A172 (cell line): ENCODE results near the gene RPL27A. TPM values are rescaled to one million over a fixed set of nuclear protein-coding genes. Genes with fewer than 3 reads are reported as not detected.
A peak's percentile ranks its signal among the peaks of the same experiment; 100 is the strongest.
"Not testable (repeated sequence)": the region's sequence is repeated elsewhere in the genome, so short reads cannot be mapped to it uniquely, and the experiment has no call there.

Experiments used
- DNase-seq: peaks from one replicate; pipeline ENCODE4 v3.0.0-alpha.2; 2015; ENCODE audit warnings: low spot score
- total RNA-seq: library from RNA; depleted of rRNA; stranded (reverse); fragments of >200 nt; shearing (Covaris generic); gene quantifications from 2 replicates; pipeline ENCODE4 v1.2.3, GENCODE V29; 2014; rRNA removed

RPL27A gene
- 724 and 1,393 TPM in 2 replicates for total RNA-seq

DNA sequence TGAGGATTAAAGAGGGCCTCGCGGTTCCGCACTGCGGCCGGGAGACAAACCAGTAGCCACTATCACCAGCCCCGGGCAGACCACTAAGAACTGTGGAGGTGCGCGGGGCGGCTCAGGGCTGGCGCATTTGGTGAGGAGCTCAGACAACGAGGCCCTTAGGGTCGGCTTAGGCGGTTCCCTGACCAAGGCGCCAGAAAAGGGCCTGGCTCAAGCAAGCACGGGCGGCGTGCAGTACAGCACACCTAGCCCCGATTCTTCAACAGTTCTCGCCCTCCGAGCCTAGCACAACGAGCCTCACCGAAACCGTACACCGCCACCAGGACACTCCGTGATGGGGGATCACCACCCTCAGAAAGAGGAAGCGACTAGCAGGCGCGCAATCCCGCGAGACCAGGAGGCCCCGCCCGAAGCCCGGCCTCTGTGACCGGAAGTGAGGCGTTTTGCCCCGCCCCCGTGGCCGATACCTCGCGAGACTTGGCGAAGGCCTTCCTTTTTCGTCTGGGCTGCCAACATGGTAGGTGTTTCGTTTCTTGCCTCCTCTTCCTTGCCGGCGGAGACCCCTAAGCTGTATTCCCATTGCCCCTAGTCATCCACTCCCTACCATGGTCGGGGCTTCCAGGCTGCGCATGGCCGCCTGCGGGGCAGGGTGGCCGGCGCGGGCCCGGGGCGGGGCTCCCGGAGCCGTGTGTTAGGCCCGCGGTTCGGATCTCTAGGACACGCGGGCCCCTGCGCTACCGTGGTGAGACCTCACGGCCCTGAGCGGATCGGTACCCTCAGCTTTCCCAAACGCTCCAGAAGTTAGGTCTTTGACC is at the start of gene RPL27A, which contains the start of gene TRIM66:
RPL27A (plus strand) TSS at position 490 of the 812 bp plus-strand sequence; CDS start at position 512, 22 bp downstream.
TRIM66 (minus strand) TSS at position 363 of the 812 bp plus-strand sequence. CDS start 10,391 bp downstream, outside the sequence.
- DNase-seq: peak; percentile 95

DNA sequence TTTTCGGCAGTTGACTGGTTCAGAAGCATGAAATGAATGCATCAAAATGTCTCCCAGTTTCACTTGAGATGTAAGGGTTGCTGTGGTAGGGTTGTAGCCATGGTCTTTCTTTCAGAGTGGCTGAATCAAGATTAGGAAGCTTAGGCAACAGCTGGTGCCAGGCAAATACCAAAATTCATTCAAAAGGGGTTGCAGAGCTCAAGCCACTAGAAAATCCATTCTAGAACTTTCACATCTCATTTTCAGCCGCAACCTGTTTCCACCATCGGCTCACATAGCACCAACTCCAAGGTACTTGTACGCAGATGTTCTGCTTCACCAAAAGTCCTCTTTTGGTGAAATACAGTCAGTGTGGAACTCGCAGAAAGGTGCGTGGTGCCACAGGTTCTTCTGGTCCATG is 48.1 kb upstream of the RPL27A start:
- no peak for DNase-seq

DNA sequence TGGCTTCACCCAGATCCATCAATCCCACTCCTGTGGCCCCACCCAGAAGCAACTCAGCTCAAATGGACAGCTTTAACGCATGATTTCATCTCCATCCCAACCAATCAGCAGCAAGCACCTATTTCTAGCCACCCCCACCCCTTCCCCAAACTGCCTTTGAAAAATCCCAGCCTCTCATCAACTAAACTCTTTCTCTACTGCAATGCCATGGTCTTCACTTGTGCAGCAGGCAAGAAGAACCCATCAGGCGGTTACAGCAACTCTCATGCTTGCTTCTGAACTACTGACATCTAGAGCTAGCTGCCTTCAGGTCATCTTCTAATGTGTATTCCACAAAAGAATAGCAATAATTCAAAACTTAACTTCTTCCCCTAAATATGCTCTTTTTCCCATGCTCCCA is 46.5 kb upstream of the RPL27A start:
- no peak for DNase-seq

DNA sequence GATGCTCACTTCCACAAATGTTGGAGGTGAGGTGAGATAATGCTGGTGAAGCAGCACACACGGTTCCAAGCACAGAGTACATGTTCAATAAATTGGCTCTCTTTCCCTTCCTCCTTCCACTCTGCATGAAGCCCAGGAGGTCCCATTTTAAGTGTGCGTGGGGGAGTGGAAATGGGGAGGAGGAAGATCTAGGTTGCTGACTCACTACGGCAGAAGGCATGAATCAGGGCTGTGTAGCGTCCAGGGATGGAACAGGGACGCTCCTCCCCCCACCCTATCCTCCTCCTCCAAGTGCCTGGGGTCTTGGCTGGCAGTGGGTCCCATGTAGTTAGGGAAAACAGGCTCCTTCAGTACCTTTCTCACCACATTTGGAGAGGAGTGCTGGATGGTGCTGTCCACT is 44.3 kb upstream of the RPL27A start:
- peak; percentile 21 for DNase-seq

DNA sequence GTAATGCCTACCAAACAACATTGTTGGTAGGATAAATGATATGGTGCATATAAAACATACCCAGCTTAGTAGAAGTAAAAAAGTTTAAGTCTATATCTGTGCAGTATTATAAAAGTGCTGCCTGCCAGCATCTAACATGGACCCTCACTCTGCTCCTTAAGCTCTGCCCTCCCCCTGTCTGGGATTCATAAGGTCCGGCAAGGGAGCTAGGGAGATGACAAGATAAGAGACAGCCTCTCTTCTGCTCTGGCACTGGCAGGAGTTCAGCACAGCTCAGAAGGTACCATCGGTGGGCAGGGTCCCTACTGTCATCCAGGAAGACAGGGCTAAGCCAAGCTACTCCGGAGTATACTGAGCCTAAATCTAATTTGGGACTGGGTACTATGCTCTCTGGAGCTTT is 42.9 kb upstream of the RPL27A start:
- no peak for DNase-seq

DNA sequence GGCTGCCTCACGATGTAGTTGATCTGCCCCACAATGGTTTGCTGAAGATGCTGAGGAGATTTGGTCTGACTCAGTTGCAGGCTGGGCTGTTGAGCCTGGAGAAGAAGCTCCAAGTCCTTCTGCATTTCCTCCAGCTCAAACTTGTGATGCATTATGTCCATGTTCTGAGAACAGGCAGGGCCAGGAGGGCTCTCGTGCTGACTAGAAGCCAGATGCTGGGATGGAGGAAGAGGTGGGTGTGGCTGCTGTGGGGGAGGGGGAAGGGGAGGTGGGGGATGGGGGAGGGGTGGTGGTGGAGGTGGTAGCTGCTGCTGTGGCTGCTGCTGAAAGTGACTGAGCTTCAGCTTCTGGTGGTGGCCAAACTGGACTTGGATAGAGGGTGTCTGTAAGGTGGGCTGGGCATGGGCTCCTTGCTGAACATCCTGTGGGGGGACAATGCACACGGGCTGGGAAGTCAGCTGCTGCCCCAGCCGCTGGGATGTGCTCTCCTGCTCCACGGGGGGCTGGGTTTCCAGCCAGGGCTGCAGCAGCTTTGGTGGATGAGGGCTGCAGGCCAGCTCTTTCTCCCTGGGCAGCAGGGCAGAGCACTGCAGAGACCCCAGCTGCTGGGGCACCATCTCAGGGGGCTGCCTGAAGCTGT is 42.2 kb upstream of the RPL27A start:
- DNase-seq: no peak

DNA sequence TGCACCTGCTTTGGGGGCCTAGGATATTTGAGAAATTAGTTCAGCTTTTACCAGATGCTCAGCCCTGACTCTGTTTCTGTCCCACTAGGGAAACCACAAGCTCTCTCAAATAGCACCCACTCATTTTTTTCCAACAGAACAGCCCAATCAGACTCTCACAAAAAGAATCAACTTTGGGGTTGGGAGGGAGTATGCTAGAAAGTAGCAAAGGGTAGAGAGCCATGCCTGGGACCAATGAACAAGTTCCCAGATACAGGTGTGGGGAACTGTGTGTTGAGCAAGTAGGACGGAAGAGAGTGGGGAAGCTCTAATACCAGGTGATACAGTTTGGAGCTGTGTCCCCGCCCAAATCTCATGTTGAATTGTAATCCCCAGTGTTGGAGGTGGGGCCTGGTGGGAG is 41.3 kb upstream of the RPL27A start:
- DNase-seq: no peak

DNA sequence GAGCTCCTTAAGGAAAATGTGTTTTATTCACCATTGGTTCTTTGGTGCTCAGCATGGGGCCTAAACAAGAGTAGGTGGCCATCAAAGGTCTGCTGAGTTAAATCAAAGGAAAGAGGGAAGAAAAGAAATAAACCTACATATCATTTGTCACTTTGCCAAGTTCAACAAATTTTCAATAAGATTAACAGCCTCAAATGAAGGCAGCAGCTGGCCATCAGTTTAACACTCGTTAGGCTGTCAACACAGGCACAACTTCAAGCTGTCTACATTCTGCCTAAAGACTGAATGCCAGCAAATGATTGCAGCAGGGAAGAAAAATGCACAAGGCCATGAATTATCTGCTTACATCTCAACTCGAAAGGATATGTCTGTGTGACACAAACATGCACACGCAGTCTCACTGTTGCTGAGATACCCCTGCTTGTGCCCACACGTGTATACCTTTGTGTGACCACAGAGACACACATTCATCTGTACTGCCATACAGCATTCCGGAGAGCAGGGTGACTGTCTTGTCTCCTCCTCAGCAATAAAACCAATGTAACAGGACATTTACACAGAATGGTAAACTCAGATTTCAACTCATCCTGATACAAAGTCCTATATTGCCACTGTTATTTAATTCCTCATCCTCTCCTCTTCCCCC is 40.3 kb upstream of the RPL27A start:
- no peak for DNase-seq

DNA sequence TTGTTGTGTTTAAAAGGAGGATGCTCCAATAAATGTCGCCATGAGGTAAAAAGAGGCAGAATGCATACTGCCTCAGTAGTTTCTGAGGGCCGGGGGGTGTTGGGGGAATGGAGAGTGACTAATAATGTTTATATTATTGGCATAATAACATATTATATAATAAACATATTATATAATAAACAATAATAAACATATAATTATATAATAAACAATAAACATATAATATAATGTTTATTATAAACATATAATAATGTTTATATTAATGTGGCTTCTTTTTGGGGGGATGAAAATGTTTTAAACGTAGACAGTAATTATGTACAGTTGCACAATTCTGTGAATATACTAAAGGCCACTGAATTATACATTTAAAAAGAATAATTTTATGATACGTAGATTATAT is 35.7 kb upstream of the RPL27A start:
- DNase-seq: no peak

DNA sequence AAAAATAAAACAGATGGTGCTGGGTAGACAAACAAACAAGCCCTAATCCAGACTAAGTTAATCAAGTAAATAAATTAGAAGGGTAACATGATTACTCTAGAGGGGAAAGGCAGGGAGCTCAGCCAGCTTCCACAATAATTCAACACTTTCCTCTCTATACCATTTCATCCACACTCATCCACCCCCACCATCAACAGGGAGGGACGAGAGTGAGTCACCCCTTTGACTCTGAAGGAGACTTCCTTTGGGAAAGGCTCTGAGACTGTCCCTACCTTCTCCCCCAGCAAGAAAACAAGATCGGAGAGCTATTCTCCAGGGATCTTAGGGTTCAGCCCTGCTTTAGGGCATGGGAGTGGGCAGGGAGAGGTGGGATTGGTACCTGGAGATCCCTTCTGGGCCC is 33.2 kb upstream of the RPL27A start:
- DNase-seq: peak; percentile 78

DNA sequence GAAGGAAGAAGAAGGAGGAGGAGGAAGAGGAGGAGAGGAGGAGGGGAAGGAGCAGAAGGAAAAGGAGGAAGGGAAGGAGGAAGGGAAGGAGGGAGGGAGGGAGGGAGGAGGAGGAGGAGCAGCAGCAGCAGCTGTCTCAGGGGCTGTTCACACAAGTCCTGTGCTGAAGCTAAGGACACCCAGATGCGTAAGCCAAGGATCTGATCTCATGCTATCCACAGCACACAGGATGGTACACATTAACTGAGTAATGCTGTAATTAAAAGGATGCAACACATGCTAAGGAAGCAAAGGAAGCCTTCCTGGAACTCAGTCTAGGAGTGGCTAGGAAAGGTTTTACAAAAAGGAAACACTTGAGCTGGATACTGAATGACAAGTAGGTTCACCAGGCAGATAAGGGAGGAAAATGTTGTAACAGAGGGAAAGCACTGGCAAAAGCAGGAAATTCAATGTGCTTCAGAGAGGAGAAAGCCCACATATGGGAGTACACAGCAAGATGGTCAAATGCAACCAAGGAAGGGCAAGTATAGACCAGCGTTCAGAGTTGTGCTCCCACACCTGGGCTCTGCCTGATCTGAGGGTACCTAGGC is 32.1 kb upstream of the RPL27A start:
- peak; percentile 10 for DNase-seq

DNA sequence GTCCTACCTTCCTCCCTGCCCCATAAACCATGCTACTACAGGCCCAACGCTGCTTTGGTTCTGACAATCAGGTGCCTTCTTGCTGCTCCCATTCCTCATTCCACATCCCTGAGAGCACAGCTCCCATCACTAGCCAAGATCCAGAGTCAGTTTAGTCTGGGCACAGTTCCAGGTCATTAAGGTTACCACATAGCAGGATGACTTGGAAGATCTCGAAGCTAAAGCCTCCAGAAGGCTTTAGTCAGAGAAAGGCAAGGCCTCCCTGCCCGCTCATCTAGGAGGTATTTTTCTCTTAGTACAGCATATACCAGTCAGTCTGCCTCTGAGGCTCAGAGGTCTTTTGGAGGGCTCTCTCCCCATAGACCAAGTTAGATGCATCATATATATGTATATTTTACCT is 30.5 kb upstream of the RPL27A start:
- peak; percentile 90 for DNase-seq

DNA sequence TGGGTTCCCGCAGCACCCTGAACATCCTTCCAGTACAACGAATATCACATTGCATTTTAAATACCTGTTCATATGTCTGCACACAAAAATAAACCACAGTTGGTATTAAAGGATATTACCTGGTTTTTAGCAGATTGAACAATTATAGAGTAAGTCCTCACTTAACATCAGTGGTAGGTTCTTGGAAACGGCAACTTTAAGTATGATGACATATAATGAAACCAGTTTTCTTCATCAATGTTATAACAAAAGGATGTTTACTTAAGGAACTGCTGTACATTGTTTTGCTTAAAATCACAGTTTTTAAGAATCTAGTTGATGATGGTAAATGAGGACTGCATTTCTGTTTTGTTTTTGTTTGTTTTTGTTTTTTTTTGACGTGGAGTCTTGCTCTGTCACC is 28.1 kb upstream of the RPL27A start:
- DNase-seq: no peak

DNA sequence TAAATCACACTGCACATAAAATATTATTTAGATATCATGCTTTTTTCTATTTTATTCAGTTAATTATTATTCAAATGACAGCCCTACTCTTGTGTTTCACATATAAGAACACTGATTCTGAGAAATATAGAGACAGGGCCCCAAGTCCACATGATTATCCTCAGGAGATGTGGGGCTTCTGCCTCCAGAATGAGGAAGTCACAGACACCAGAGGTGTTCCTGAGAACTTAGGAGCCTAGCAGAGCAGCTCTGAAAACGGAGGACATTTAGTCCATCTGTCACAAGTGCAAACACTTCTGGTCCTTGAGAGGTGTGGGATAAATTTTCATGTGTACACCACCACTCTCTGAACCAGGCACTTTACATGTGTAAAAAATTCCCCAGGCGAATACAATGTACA is 26.3 kb upstream of the RPL27A start:
- DNase-seq: no peak

DNA sequence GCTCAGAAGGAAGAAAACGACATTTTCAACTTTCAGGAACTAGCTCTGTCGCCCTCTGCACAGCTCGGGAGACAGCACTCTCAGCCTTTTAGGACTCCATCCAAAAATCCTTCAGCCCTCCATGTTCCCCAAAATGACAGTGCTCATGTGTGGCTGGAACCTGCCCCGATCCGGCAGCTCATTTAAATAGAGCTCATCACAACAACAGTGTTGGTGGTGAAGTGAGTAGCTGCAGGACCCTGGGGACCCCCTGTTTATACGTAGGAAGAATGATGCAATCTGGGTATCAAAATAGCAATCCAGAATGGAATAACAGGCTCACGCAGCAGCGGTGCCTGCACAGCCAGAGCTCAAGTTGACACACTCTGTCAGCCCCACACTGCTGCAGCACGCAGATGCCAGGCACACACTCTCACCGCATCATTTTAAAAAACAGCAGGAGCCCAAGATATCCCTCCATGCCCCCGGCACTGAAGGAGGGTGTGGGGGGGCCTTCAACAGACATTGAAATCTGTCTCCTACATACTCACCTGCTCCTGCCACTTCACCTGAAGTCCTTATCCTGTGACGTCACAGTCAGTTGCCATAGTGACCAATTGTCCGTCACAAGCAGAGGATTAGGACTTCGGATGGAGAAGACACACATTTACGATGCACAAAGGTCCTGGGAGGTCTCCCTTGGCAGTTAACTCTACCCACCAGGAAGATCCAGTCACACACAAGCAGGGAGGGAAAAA is 24.1 kb upstream of the RPL27A start:
- DNase-seq: no peak

DNA sequence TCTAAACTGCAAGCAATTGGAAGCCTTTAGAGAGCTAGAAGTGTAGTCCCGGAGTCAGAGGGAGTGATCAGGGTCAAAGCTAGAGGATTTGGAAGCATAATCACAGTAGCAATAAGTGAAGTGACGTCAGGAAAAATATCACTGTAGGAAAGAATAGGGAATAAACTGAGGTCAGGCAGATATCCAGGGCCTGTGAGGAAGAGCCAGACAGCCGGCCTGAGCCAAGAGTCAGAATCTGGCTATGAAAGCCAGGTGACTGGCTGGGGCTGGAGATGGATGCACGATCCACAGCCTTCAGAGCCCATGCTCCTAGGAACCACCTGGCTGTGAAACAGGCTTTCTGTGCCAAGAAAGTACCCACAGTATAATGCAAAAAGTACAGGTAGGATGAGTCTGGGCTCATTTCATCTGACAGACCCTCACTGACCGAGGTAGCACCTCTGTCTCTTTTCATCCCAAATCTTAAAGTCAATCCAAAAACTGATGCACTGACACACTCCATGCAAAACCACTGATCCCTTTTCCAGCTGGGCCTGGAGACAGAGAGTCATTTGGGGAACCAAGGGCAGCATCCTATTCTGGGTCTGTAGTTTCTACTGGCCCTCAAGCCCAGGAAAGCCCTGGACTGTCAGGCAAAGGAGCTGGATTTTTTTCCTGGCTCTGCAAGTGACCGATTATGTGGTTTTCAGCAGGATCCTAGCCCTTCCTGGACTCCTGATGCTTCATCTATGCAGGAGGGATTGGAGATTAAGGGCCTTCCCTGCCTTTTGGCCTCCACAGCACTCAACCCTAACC is 21.4 kb upstream of the RPL27A start:
- no peak for DNase-seq

DNA sequence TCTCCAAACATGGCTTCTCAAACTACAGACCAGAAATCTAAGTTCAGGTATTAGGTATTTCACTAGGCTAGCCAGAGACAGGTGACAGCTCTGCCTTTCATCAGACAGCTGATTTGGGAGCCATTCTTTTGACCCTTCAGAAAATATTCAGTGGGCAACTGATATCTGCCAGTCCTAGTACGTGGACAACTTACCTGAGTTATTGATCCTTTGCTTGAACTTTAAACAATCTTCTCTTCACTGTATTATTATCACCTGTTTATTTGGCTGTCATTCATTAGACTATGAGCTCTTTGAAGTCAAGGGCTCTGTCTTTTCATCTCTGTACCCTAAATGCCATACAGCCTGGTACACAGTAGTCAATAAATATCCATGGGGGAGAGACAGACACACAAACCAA is 17.4 kb upstream of the RPL27A start:
- DNase-seq: no peak

DNA sequence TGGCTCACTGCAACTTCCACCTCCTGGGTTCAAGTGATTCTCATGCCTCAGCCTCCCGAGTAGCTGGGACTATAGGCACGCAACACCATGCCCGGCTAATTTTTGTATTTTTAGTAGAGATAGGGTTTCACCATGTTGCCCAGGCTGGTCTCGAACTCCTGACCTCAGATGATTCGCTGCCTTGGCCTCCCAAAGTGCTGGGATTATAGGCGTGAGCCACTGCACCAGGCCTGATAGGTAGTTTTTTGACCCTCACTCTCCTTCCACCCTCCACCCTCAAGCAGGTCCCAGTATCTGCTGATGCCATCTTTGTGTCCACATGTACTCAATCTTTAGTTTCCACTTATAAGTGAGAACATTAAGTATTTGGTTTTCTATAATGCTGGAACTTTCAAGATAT is 12.5 kb upstream of the RPL27A start:
- not testable (repeated sequence) for DNase-seq

DNA sequence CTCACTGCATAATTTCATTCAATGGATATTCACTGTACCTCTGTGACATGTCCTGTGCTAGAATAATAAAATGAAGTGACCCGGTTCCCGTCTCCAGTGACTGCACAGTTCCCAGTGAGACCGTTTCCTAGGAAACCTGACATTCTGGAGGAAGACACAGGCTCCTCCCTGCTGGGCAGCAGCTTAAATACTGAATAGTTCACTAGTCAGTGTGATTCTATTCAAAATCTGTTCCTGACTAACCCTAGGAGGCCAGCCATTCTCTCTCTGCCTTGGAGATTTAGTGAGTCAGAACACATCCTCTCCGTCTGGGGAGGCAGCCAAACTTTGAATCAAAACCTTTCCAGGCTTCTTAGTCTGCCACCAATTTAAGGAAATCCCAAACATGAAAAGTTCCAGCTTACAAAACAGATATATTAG is 11.4 kb upstream of the RPL27A start:
- DNase-seq: peak; percentile 94

DNA sequence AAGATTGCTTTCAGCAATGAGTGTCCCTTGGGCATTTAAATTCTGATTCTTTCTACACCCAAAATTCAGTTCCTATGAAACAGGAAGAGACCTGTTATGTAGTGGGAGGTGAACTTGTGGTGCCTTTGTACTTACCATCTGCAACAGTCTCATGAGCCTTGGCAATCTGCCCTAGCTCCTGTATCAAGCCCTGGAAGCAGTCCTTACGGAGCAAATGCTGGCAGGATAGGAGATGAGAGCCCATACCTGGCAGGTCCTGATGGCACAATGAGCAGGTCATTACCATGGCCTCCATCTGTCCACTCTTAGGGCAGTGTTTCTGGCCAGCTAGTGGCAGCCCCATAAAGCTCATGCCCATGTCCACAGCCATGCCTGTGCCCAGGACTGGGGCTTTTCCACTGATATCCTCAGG is 10.9 kb upstream of the RPL27A start:
- peak; percentile 75 for DNase-seq

DNA sequence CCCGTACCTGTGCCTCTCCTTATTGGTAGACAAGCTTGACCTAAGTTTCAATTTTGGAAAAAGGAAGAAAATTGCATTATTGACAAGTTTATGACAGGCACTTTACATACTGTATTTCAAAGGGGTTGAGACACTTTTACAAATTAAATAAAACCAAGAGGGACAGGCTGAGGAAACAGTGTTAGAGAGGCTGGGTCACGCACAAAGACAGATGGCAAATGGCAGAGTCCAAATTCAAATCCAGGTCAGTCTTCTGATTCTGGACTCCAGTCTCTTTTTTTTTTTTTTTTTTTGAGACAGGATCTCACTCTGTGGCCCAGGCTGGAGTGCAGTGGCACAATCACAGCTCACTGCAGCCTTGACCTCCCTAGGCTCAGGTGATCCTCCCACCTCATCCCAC is 10.2 kb upstream of the RPL27A start:
- DNase-seq: no peak
